ENCODE results near the gene CA5A.

Gene CA5A

GRCh38 chr16:87979352-87979751 lies 43.0 kb upstream of the CA5A start:
- Histone ChIP-seq H3K4me3 (ENCODE audit: low read depth in 1 of 2, low read length in 2 of 2) (no peak overlapping the region), H3K9ac (ENCODE audit: low read depth in 1 of 2, low read length in 2 of 2) (no peak overlapping the region), H3K27me3 (ENCODE audit: control insufficient read depth in 1 of 2, insufficient read depth in 2 of 2, low read length in 2 of 2) (no peaks in the 10 kb centered on the region), H3K36me3 (ENCODE audit: control insufficient read depth in 1 of 2, insufficient read depth in 2 of 2, low read length in 2 of 2) (peaks cover 0 to 26% of the 10 kb centered on the region in 2 donors), H3K9me3 (ENCODE audit: control insufficient read depth in 1 of 2, low read length in 2 of 2) (no peaks in the 10 kb centered on the region), H3K27ac (ENCODE audit: low read depth, low read length) (no peak overlapping the region), H3K4me1 (ENCODE audit: control insufficient read depth in 1 of 2, insufficient read depth in 2 of 2, low read length in 2 of 2) (no peaks in the 10 kb centered on the region)

GRCh38 chr16:87978127-87978526 lies 41.8 kb upstream of the CA5A start:
- no peaks in the 10 kb centered on the region for H3K9me3 ChIP-seq (ENCODE audit: control insufficient read depth in 1 of 2, low read length in 2 of 2)
- no peak overlapping the region for H3K4me3 ChIP-seq (ENCODE audit: low read depth in 1 of 2, low read length in 2 of 2)
- no peak overlapping the region for H3K27ac ChIP-seq (ENCODE audit: low read depth, low read length)
- H3K27me3 ChIP-seq (ENCODE audit: control insufficient read depth in 1 of 2, insufficient read depth in 2 of 2, low read length in 2 of 2), result no peaks in the 10 kb centered on the region
- peaks cover 0 to 23% of the 10 kb centered on the region in 2 donors for H3K36me3 ChIP-seq (ENCODE audit: control insufficient read depth in 1 of 2, insufficient read depth in 2 of 2, low read length in 2 of 2)
- no peak overlapping the region for H3K9ac ChIP-seq (ENCODE audit: low read depth in 1 of 2, low read length in 2 of 2)
- H3K4me1 ChIP-seq (ENCODE audit: control insufficient read depth in 1 of 2, insufficient read depth in 2 of 2, low read length in 2 of 2), result no peaks in the 10 kb centered on the region

GRCh38 chr16:87976665-87977064 lies 40.3 kb upstream of the CA5A start:
- Histone ChIP-seq H3K36me3 (ENCODE audit: control insufficient read depth in 1 of 2, insufficient read depth in 2 of 2, low read length in 2 of 2) (peaks cover 2 to 15% of the 10 kb centered on the region in 2 donors), H3K9me3 (ENCODE audit: control insufficient read depth in 1 of 2, low read length in 2 of 2) (peaks cover 3 to 6% of the 10 kb centered on the region in 2 donors), H3K4me1 (ENCODE audit: control insufficient read depth in 1 of 2, insufficient read depth in 2 of 2, low read length in 2 of 2) (no peaks in the 10 kb centered on the region)

GRCh38 chr16:87974178-87974577 lies 37.8 kb upstream of the CA5A start:
- Histone ChIP-seq H3K4me3 (ENCODE audit: low read depth in 1 of 2, low read length in 2 of 2) (no peak overlapping the region), H3K36me3 (ENCODE audit: control insufficient read depth in 1 of 2, insufficient read depth in 2 of 2, low read length in 2 of 2) (peaks cover 8 to 13% of the 10 kb centered on the region in 2 donors), H3K27me3 (ENCODE audit: control insufficient read depth in 1 of 2, insufficient read depth in 2 of 2, low read length in 2 of 2) (no peaks in the 10 kb centered on the region), H3K9ac (ENCODE audit: low read depth in 1 of 2, low read length in 2 of 2) (no peak overlapping the region), H3K27ac (ENCODE audit: low read depth, low read length) (no peak overlapping the region), H3K9me3 (ENCODE audit: control insufficient read depth in 1 of 2, low read length in 2 of 2) (peaks cover 4 to 13% of the 10 kb centered on the region in 2 donors), H3K4me1 (ENCODE audit: control insufficient read depth in 1 of 2, insufficient read depth in 2 of 2, low read length in 2 of 2) (no peaks in the 10 kb centered on the region)

More at GRCh38 chr16:87976665-87977064, 40.3 kb upstream of the CA5A start:
- no peaks in the 10 kb centered on the region for H3K27me3 ChIP-seq (ENCODE audit: control insufficient read depth in 1 of 2, insufficient read depth in 2 of 2, low read length in 2 of 2)
- H3K4me3 ChIP-seq (ENCODE audit: low read depth in 1 of 2, low read length in 2 of 2), result no peak overlapping the region
- no peak overlapping the region for H3K9ac ChIP-seq (ENCODE audit: low read depth in 1 of 2, low read length in 2 of 2)
- H3K27ac ChIP-seq (ENCODE audit: low read depth, low read length), result no peak overlapping the region

GRCh38 chr16:87973717-87974116 lies 37.4 kb upstream of the CA5A start:
- peaks cover 4 to 13% of the 10 kb centered on the region in 2 donors for H3K9me3 ChIP-seq (ENCODE audit: control insufficient read depth in 1 of 2, low read length in 2 of 2)
- no peak overlapping the region for H3K4me3 ChIP-seq (ENCODE audit: low read depth in 1 of 2, low read length in 2 of 2)
- H3K9ac ChIP-seq (ENCODE audit: low read depth in 1 of 2, low read length in 2 of 2), result no peak overlapping the region
- peaks cover 8 to 10% of the 10 kb centered on the region in 2 donors for H3K36me3 ChIP-seq (ENCODE audit: control insufficient read depth in 1 of 2, insufficient read depth in 2 of 2, low read length in 2 of 2)
- no peak overlapping the region for H3K27ac ChIP-seq (ENCODE audit: low read depth, low read length)
- H3K27me3 ChIP-seq (ENCODE audit: control insufficient read depth in 1 of 2, insufficient read depth in 2 of 2, low read length in 2 of 2), result no peaks in the 10 kb centered on the region
- H3K4me1 ChIP-seq (ENCODE audit: control insufficient read depth in 1 of 2, insufficient read depth in 2 of 2, low read length in 2 of 2), result no peaks in the 10 kb centered on the region

- Histone ChIP-seq H3K4me3 (ENCODE audit: low read depth in 1 of 2, low read length in 2 of 2) (peak overlapping the region in 1 of 2 donors; percentile 9), H3K36me3 (ENCODE audit: control insufficient read depth in 1 of 2, insufficient read depth in 2 of 2, low read length in 2 of 2) (peaks cover 8 to 10% of the 10 kb centered on the region in 2 donors), H3K27ac (ENCODE audit: low read depth, low read length) (no peak overlapping the region)
These were observed 35.6 kb upstream of the CA5A start for GRCh38 chr16:87971933-87972332.

GRCh38 chr16:87970186-87970585 lies 33.9 kb upstream of the CA5A start:
- H3K27ac ChIP-seq (ENCODE audit: low read depth, low read length), result no peak overlapping the region

More at GRCh38 chr16:87971933-87972332, 35.6 kb upstream of the CA5A start:
- Histone ChIP-seq H3K27me3 (ENCODE audit: control insufficient read depth in 1 of 2, insufficient read depth in 2 of 2, low read length in 2 of 2) (no peaks in the 10 kb centered on the region), H3K9ac (ENCODE audit: low read depth in 1 of 2, low read length in 2 of 2) (no peak overlapping the region), H3K4me1 (ENCODE audit: control insufficient read depth in 1 of 2, insufficient read depth in 2 of 2, low read length in 2 of 2) (peaks cover 0 to under 1% of the 10 kb centered on the region in 2 donors), H3K9me3 (ENCODE audit: control insufficient read depth in 1 of 2, low read length in 2 of 2) (peaks cover 4 to 13% of the 10 kb centered on the region in 2 donors)

GRCh38 chr16:87968541-87968940 lies 32.2 kb upstream of the CA5A start:
- no peaks in the 10 kb centered on the region for H3K27me3 ChIP-seq (ENCODE audit: control insufficient read depth in 1 of 2, insufficient read depth in 2 of 2, low read length in 2 of 2)
- H3K36me3 ChIP-seq (ENCODE audit: control insufficient read depth in 1 of 2, insufficient read depth in 2 of 2, low read length in 2 of 2), result peaks cover 3 to 8% of the 10 kb centered on the region in 2 donors
- peaks cover 12 to 13% of the 10 kb centered on the region in 2 donors for H3K4me1 ChIP-seq (ENCODE audit: control insufficient read depth in 1 of 2, insufficient read depth in 2 of 2, low read length in 2 of 2)
- no peak overlapping the region for H3K27ac ChIP-seq (ENCODE audit: low read depth, low read length)
- H3K4me3 ChIP-seq (ENCODE audit: low read depth in 1 of 2, low read length in 2 of 2), result no peak overlapping the region
- H3K9ac ChIP-seq (ENCODE audit: low read depth in 1 of 2, low read length in 2 of 2), result no peak overlapping the region
- peaks cover 4 to 13% of the 10 kb centered on the region in 2 donors for H3K9me3 ChIP-seq (ENCODE audit: control insufficient read depth in 1 of 2, low read length in 2 of 2)

More at GRCh38 chr16:87970186-87970585, 33.9 kb upstream of the CA5A start:
- no peak overlapping the region for H3K9ac ChIP-seq (ENCODE audit: low read depth in 1 of 2, low read length in 2 of 2)
- H3K9me3 ChIP-seq (ENCODE audit: control insufficient read depth in 1 of 2, low read length in 2 of 2), result peaks cover 4 to 13% of the 10 kb centered on the region in 2 donors
- peaks cover 12 to 13% of the 10 kb centered on the region in 2 donors for H3K4me1 ChIP-seq (ENCODE audit: control insufficient read depth in 1 of 2, insufficient read depth in 2 of 2, low read length in 2 of 2)
- H3K4me3 ChIP-seq (ENCODE audit: low read depth in 1 of 2, low read length in 2 of 2), result no peak overlapping the region
- no peaks in the 10 kb centered on the region for H3K27me3 ChIP-seq (ENCODE audit: control insufficient read depth in 1 of 2, insufficient read depth in 2 of 2, low read length in 2 of 2)
- H3K36me3 ChIP-seq (ENCODE audit: control insufficient read depth in 1 of 2, insufficient read depth in 2 of 2, low read length in 2 of 2), result peaks cover 4 to 8% of the 10 kb centered on the region in 2 donors

- peak overlapping the region; percentile 8 to 18 for H3K9ac ChIP-seq (ENCODE audit: low read depth in 1 of 2, low read length in 2 of 2)
- peaks cover 2 to 8% of the 10 kb centered on the region in 2 donors for H3K9me3 ChIP-seq (ENCODE audit: control insufficient read depth in 1 of 2, low read length in 2 of 2)
- peaks cover 3 to 10% of the 10 kb centered on the region in 2 donors for H3K36me3 ChIP-seq (ENCODE audit: control insufficient read depth in 1 of 2, insufficient read depth in 2 of 2, low read length in 2 of 2)
- no peaks in the 10 kb centered on the region for H3K27me3 ChIP-seq (ENCODE audit: control insufficient read depth in 1 of 2, insufficient read depth in 2 of 2, low read length in 2 of 2)
- H3K27ac ChIP-seq (ENCODE audit: low read depth, low read length), result peak overlapping the region; percentile 54
- peaks cover 12 to 13% of the 10 kb centered on the region in 2 donors for H3K4me1 ChIP-seq (ENCODE audit: control insufficient read depth in 1 of 2, insufficient read depth in 2 of 2, low read length in 2 of 2)
- H3K4me3 ChIP-seq (ENCODE audit: low read depth in 1 of 2, low read length in 2 of 2), result no peak overlapping the region
These were observed 30.4 kb upstream of the CA5A start for GRCh38 chr16:87966685-87967185.

- H3K9ac ChIP-seq (ENCODE audit: low read depth in 1 of 2, low read length in 2 of 2), result peak overlapping the region; percentile 8 to 18
- peaks cover 0 to 2% of the 10 kb centered on the region in 2 donors for H3K9me3 ChIP-seq (ENCODE audit: control insufficient read depth in 1 of 2, low read length in 2 of 2)
- no peak overlapping the region for H3K4me3 ChIP-seq (ENCODE audit: low read depth in 1 of 2, low read length in 2 of 2)
- H3K27me3 ChIP-seq (ENCODE audit: control insufficient read depth in 1 of 2, insufficient read depth in 2 of 2, low read length in 2 of 2), result no peaks in the 10 kb centered on the region
- peaks cover 12 to 13% of the 10 kb centered on the region in 2 donors for H3K4me1 ChIP-seq (ENCODE audit: control insufficient read depth in 1 of 2, insufficient read depth in 2 of 2, low read length in 2 of 2)
- H3K27ac ChIP-seq (ENCODE audit: low read depth, low read length), result no peak overlapping the region
- peaks cover 2 to 6% of the 10 kb centered on the region in 2 donors for H3K36me3 ChIP-seq (ENCODE audit: control insufficient read depth in 1 of 2, insufficient read depth in 2 of 2, low read length in 2 of 2)
These were observed 29.8 kb upstream of the CA5A start for GRCh38 chr16:87966064-87966645.
